ENCODE measurements around the gene SLC35G3. TPM values are rescaled to one million over a fixed set of nuclear protein-coding genes. Genes with fewer than 3 reads are reported as not detected.

The SLC35G3 gene
- total RNA-seq, 1 donor from 2014 or later, result not detected

Other genes with a start within 250 kb of the SLC35G3 start
- 2.0 TPM for gene CCT6B, start 232.9 kb downstream of the SLC35G3 start, total RNA-seq
- 8.7 TPM for gene ZNF830, start 232.9 kb downstream of the SLC35G3 start, total RNA-seq
- 24.0 TPM for gene LIG3, start 213.9 kb downstream of the SLC35G3 start, total RNA-seq
- gene RFFL, start 130.7 kb downstream of the SLC35G3 start, total RNA-seq, result 23.7 TPM
- gene RAD51D, start 74.5 kb downstream of the SLC35G3 start, total RNA-seq, result 10.6 TPM
- gene FNDC8, start 72.8 kb downstream of the SLC35G3 start, total RNA-seq, result not detected
- gene NLE1, start 52.1 kb downstream of the SLC35G3 start, total RNA-seq, result 14.0 TPM
- gene UNC45B, start 46.6 kb downstream of the SLC35G3 start, total RNA-seq, result not detected
- gene SLFN5, start 48.7 kb upstream of the SLC35G3 start, total RNA-seq, result 74.8 TPM
- gene SLFN11, start 179.2 kb upstream of the SLC35G3 start, total RNA-seq, result 54.7 TPM
- gene SLFN12, start 238.1 kb upstream of the SLC35G3 start, total RNA-seq, result 17.7 TPM